Gastrocnemius medialis (tissue), 4 donors: ENCODE data around the gene PDE4D. TPM values are rescaled to one million over a fixed set of nuclear protein-coding genes. Genes with fewer than 3 reads are reported as not detected.

Experiments
- ATAC-seq, 2 donors: fragments of 150-250 bp; one replicate each; pipeline ENCODE4 v1.9.1; 2016
- DNase-seq, 2 donors: peaks; one replicate each; pipeline ENCODE4 v3.0.0-alpha.2; 2019
- H3K27ac ChIP-seq, 4 donors: fragments of 200-600 bp; sonication (generic); 1 replicate in 1 of 4; 2 replicates in 3 of 4; pipeline ENCODE4 v1.5.1; 2016 to 2018; ENCODE audit warnings: mild to moderate bottlenecking in 2 of 4, moderate library complexity in 1 of 4
- H3K27me3 ChIP-seq, 3 donors: fragments of 200-600 bp; sonication (generic) in 2 of 3; 1 replicate in 1 of 3; 2 replicates in 2 of 3; pipeline versions ENCODE4 v1.5.1 to v1.6.0; 2016 to 2019; ENCODE audit warnings: mild to moderate bottlenecking in 1 of 3, moderate library complexity in 1 of 3
- H3K36me3 ChIP-seq, 2 donors: fragments of 200-600 bp; sonication (generic) in 1 of 2; one replicate each; pipeline ENCODE4 v1.5.1; 2017 to 2018
- H3K4me1 ChIP-seq, 2 donors: fragments of 200-600 bp; sonication (generic) in 1 of 2; one replicate each; pipeline ENCODE4 v1.5.1; 2016 to 2017; ENCODE audit warnings: mild to moderate bottlenecking in 2 of 2
- H3K4me3 ChIP-seq, 4 donors: fragments of 200-600 bp; sonication (generic) in 3 of 4; 1 replicate in 1 of 4; 2 replicates in 3 of 4; pipeline ENCODE4 v1.5.1; 2016 to 2019; ENCODE audit warnings: mild to moderate bottlenecking in 2 of 4
- H3K9me3 ChIP-seq, 3 donors: fragments of 200-600 bp; sonication (generic) in 2 of 3; 1 replicate in 1 of 3; 2 replicates in 2 of 3; pipeline ENCODE4 v1.5.1; 2016 to 2019
- CTCF ChIP-seq, 5 experiments: fragments of 450-650 bp in 3 of 5; fragments of 200-600 bp in 2 of 5; sonication (generic) in 2 of 5; IDR thresholded peaks in 4 of 5; conservative IDR thresholded peaks in 1 of 5; 1 replicate in 4 of 5; 2 replicates in 1 of 5; pipeline ENCODE4 v1.5.1; 2016 to 2019; ENCODE audit warnings: antibody characterized with exemption in 5 of 5, mild to moderate bottlenecking in 3 of 5, moderate library complexity in 3 of 5
- POLR2A ChIP-seq, 2 donors: fragments of 450-650 bp; IDR thresholded peaks; one replicate each; pipeline ENCODE4 v1.6.1; 2017; ENCODE audit warnings: antibody characterized with exemption in 2 of 2, mild to moderate bottlenecking in 2 of 2, moderate library complexity in 2 of 2
- in situ Hi-C, 4 donors: fragments of 200-750 bp; cut with MboI; loops; one replicate each; pipeline versions ENCODE4 v1.15.0 to v1.8.0; 2017; ENCODE audit warnings: low sequenced_read_pairs in 4 of 4
- intact Hi-C: fragments of 100-400 bp; cut with DNase I; formaldehyde crosslinking; loops from one replicate; pipeline ENCODE4 v1.15.1; 2023; ENCODE audit warnings: low total_unique reads
- total RNA-seq, 4 donors: library from RNA; depleted of rRNA; stranded (reverse); fragments of >200 nt; gene quantifications; one replicate each; pipeline versions ENCODE4 v1.1.0 to v1.2.3, GENCODE V29; 2016

The PDE4D gene
- total RNA-seq, 4 donors from 2014 or later: 133 to 223 (median 185) TPM

DNA sequence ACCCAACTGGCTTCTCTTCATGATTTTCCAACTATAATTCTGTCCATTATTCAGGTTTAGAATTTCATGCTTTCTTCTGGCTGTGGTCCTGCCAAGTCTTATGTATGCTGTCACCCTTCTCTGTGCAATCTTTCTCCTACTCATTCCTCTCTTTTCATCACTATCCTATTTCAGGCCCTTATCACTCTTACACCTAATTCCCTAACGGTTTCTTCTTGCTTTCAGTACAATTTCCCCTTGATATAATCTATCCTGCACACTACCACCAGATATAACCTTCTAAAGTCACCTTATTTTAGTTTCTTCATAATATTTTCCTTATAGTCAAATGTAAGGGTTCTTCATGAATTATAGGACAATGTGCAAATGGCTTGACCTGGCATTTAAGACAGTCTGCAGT lies 874.4 kb downstream of the PDE4D start:
- ATAC-seq: no peak

DNA sequence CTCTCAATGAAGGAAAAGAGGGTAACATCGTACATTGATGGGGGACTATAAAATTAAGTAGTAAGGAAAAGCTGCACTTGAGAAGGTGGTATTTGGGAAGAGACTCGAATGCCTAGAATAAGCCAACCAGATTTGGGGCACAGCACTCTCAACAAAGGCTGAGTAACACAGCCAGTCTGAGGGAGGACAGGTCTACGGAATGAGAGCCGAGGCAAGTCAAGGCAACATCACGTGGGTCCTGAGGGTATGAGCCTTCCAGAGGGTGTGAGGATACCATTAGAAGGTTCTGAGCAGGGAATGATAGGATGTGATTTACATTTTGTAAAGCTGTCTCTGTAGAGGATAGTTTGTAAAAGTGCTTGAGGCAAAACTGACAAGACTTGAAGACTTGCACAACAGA lies 876.6 kb downstream of the PDE4D start:
- Histone ChIP-seq H3K4me1 (peaks cover 27 to 33% of the 10 kb centered on the region in 2 donors), H3K36me3 (no peaks in the 10 kb centered on the region), H3K4me3 (no peak overlapping the region), H3K9me3 (no peaks in the 10 kb centered on the region), H3K27me3 (no peaks in the 10 kb centered on the region), H3K27ac (peak overlapping the region in 3 of 4 donors; percentile 17 to 81 (median 80))
- intact Hi-C loops: no loop called here
- ATAC-seq: no peak
- TF ChIP-seq CTCF (IDR thresholded peaks at IDR 0.05 in 4 of 5, conservative IDR thresholded peaks at IDR 0.05 in 1 of 5) (no peak), POLR2A (IDR thresholded peaks at IDR 0.05) (no peak)
- DNase-seq: no peak
- in situ Hi-C loops: loop anchor here in 1 of 4 donors (25.0 kb wide), 1 partner anchor 130 kb away; no protein-coding TSS in a partner anchor

More for the DNA sequence above, 874.4 kb downstream of the PDE4D start:
- in situ Hi-C loops (loop anchor here in 1 of 4 donors (25.0 kb wide), 1 partner anchor 132 kb away; no protein-coding TSS in a partner anchor), intact Hi-C loops (no loop called here)
- TF ChIP-seq CTCF (IDR thresholded peaks at IDR 0.05 in 4 of 5, conservative IDR thresholded peaks at IDR 0.05 in 1 of 5): no peak
- TF ChIP-seq POLR2A (IDR thresholded peaks at IDR 0.05): no peak
- DNase-seq: no peak
- Histone ChIP-seq H3K36me3 (no peaks in the 10 kb centered on the region), H3K27ac (peak overlapping the region; percentile 80 to 82 (median 80)), H3K4me3 (no peak overlapping the region), H3K9me3 (no peaks in the 10 kb centered on the region), H3K4me1 (peaks cover 34 to 42% of the 10 kb centered on the region in 2 donors), H3K27me3 (no peaks in the 10 kb centered on the region)

GRCh38 chr5:59008816-59009473 lies 884.6 kb downstream of the PDE4D start:
- ATAC-seq (no peak), DNase-seq (no peak)
- in situ Hi-C loops: loop anchor here (10.0 to 25.0 kb wide), 2 partner anchors 114 to 122 kb away; no protein-coding TSS in a partner anchor
- H3K9me3 ChIP-seq: no peaks in the 10 kb centered on the region
- H3K27me3 ChIP-seq: no peaks in the 10 kb centered on the region
- no peaks in the 10 kb centered on the region for H3K36me3 ChIP-seq
- TF ChIP-seq CTCF (IDR thresholded peaks at IDR 0.05 in 4 of 5, conservative IDR thresholded peaks at IDR 0.05 in 1 of 5) (no peak), POLR2A (IDR thresholded peaks at IDR 0.05) (no peak)
- peaks cover 57 to 63% of the 10 kb centered on the region in 2 donors for H3K4me1 ChIP-seq
- peak overlapping the region in 2 of 4 donors; percentile 54 to 63 for H3K27ac ChIP-seq
- no peak overlapping the region for H3K4me3 ChIP-seq
- intact Hi-C loops: loop anchor here (10.0 kb wide), 2 partner anchors 84 to 356 kb away; no protein-coding TSS in a partner anchor

- H3K27ac ChIP-seq: peak overlapping the region; percentile 58 to 79 (median 68)
- H3K36me3 ChIP-seq: no peaks in the 10 kb centered on the region
- no peak overlapping the region for H3K4me3 ChIP-seq
- no peaks in the 10 kb centered on the region for H3K27me3 ChIP-seq
- TF ChIP-seq POLR2A (IDR thresholded peaks at IDR 0.05): no peak
- TF ChIP-seq CTCF (IDR thresholded peaks at IDR 0.05 in 4 of 5, conservative IDR thresholded peaks at IDR 0.05 in 1 of 5): peak in 3 of 5 experiments; percentile 36 to 49 (median 46)
- DNase-seq (no peak), ATAC-seq (no peak)
- H3K9me3 ChIP-seq: no peaks in the 10 kb centered on the region
- in situ Hi-C loops: loop anchor here (10.0 to 25.0 kb wide), 2 partner anchors 113 to 120 kb away; no protein-coding TSS in a partner anchor
- H3K4me1 ChIP-seq: peaks cover 69 to 76% of the 10 kb centered on the region in 2 donors
- intact Hi-C loops: loop anchor here (2.0 to 10.0 kb wide), 3 partner anchors 83 to 357 kb away; no protein-coding TSS in a partner anchor
Measured at GRCh38 chr5:59007460-59008063, 886.0 kb downstream of the PDE4D start.
